OCI-LY7 (cell line): ENCODE results near the gene HLA-E. TPM values are rescaled to one million over a fixed set of nuclear protein-coding genes. Genes with fewer than 3 reads are reported as not detected.
A peak's percentile ranks its signal among the peaks of the same experiment; 100 is the strongest.

Experiments used
- BruUV-seq: library from RNA; stranded (reverse); fragments of 400-500 nt; replicated peaks from 2 replicates; lab custom pipeline; 2021; lab: Mats Ljungman, UMichigan
- CTCF ChIA-PET: fragments of 300-600 bp; sonication (Branson Sonifier 250); formaldehyde crosslinking; loops from one replicate; lab custom pipeline; 2022; ENCODE audit warnings: antibody characterized with exemption; ENCODE audit not compliant: unreplicated experiment; lab: Charles Lee
- POLR2A ChIA-PET: fragments of 300-600 bp; sonication (Branson Sonifier 250); formaldehyde crosslinking; loops from one replicate; lab custom pipeline; 2022; ENCODE audit warnings: antibody characterized with exemption; lab: Charles Lee
- DNase-seq: peaks from one replicate; pipeline ENCODE4 v3.0.0-alpha.2; 2015; ENCODE audit warnings: low spot score
- H2AFZ ChIP-seq: fragments of 200-600 bp; sonication (generic), shearing (Covaris generic); 2 replicates; pipeline ENCODE4 v1.6.1; 2014; ENCODE audit warnings: mild to moderate bottlenecking, antibody characterized with exemption, low read length, moderate library complexity
- H3K27ac ChIP-seq: fragments of 200-600 bp; sonication (generic); 2 replicates; pipeline ENCODE4 v1.5.1; 2014; ENCODE audit warnings: mixed run types, low read depth, mild to moderate bottlenecking, moderate library complexity, low read length, inconsistent platforms; ENCODE audit not compliant: poor library complexity, severe bottlenecking
- H3K36me3 ChIP-seq: fragments of 200-600 bp; sonication (generic); 2 replicates; pipeline ENCODE4 v1.6.1; 2014; ENCODE audit warnings: mild to moderate bottlenecking, antibody characterized with exemption, low read length, moderate library complexity, mixed read lengths; ENCODE audit not compliant: insufficient read depth
- H3K4me1 ChIP-seq: fragments of 200-600 bp; sonication (generic); 2 replicates; pipeline ENCODE4 v1.5.1; 2014; ENCODE audit warnings: mild to moderate bottlenecking, low read length; ENCODE audit not compliant: insufficient read depth, poor library complexity, severe bottlenecking
- H3K4me2 ChIP-seq: fragments of 200-600 bp; sonication (generic); 2 replicates; pipeline ENCODE4 v1.6.1; 2014; ENCODE audit warnings: mild to moderate bottlenecking, low read length
- H3K4me3 ChIP-seq: fragments of 200-600 bp; sonication (generic); 2 replicates; pipeline ENCODE4 v1.5.1; 2014; ENCODE audit warnings: mild to moderate bottlenecking, low read depth, low read length; ENCODE audit not compliant: poor library complexity, severe bottlenecking
- H3K79me2 ChIP-seq: fragments of 200-600 bp; sonication (generic); 2 replicates; pipeline ENCODE4 v1.6.1; 2016; ENCODE audit warnings: low read depth, mild to moderate bottlenecking, low read length, moderate library complexity, mixed read lengths; ENCODE audit not compliant: insufficient read depth
- H3K9me2 ChIP-seq: fragments of 200-600 bp; sonication (generic); 2 replicates; pipeline ENCODE4 v1.6.1; 2016; ENCODE audit warnings: mild to moderate bottlenecking, low read length, mixed read lengths; ENCODE audit not compliant: insufficient read depth
- H3K9me3 ChIP-seq: fragments of 200-600 bp; sonication (generic); 2 replicates; pipeline ENCODE4 v1.6.1; 2014; ENCODE audit warnings: mild to moderate bottlenecking, mixed run types, low read length, mixed read lengths
- H4K20me1 ChIP-seq: fragments of 200-600 bp; sonication (generic); 2 replicates; pipeline ENCODE4 v1.6.1; 2014; ENCODE audit warnings: mild to moderate bottlenecking, antibody characterized with exemption, low read length, moderate library complexity, mixed read lengths; ENCODE audit not compliant: insufficient read depth
- EZH2phosphoT487 ChIP-seq: fragments of 200-600 bp; sonication (generic); IDR thresholded peaks from 2 replicates; pipeline ENCODE4 v1.6.1; 2018; ENCODE audit warnings: low read depth, borderline replicate concordance, mild to moderate bottlenecking, mixed run types, antibody characterized with exemption, low read length, moderate library complexity, mixed read lengths
- intact Hi-C: fragments of 100-400 bp; cut with micrococcal nuclease; formaldehyde crosslinking; loops from one replicate; pipeline ENCODE4 v1.10.0; 2022; ENCODE audit not compliant: unreplicated experiment
- total RNA-seq, 2 experiments: library from RNA; depleted of rRNA in 1 of 2; stranded (reverse); fragments of >200 nt in 1 of 2; shearing (Covaris generic) in 1 of 2; gene quantifications; 2 replicates each; pipeline ENCODE4 v1.2.3, GENCODE V29; 2014 to 2022
- TF ChIP-seq, protein P1 (sequence below): fragments of 200-600 bp; sonication (generic); conservative IDR thresholded peaks from 2 replicates; pipeline ENCODE4 v1.5.1; 2014; ENCODE audit warnings: mild to moderate bottlenecking, antibody characterized with exemption, low read length, moderate library complexity, mixed read lengths

Gene HLA-E
- total RNA-seq, 2 experiments from 2014 or later: 123 to 131 TPM

DNA sequence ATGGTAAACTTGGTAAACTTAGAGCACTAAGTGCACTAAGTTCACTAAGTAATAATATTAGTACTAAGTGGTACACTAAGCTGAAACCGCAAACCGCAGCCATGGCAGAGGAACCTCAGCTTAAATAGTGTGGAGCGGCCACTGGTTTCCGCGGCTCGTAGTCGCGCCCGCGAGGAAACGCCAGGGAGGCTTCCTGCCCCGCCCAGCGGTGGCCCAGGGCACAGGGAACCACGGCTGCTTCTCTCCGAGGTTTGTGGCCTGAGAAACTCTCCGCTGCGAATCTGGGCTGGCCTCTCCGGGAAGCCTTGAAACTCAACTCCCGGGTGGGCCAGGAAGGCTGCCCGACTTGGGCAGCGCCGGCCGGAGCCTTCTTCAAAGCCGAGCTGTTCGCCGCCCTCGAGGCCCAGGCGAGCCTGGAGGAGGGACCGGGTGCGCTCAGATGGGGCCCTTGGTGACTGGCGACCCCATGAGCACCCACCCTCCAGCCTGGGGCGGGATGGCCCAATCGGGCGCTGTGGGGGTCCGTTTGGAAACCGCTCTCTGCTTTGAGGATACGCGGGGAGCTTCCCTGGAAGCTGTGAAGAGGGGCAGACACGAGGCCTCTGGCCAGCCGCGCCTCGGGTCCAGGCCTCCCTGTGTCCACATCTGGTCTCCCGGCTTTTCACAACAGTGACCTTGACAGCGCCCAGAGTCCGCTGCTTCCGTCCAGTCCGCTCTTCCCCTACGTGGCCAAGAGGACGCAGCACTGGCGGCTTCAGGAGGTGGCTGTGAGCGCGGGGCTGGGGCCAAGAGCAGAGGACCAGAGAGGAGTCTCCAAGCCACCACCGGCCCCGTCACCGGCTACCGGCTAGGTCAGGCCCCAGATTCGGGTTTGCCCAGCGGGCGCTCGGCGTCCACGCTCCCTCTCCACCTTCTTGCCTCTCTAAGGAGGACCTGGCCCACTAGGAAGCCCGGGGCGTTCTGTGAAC, 25.4 kb upstream of the HLA-E start:
- Histone ChIP-seq H3K4me2 (no peak overlapping the region), H3K79me2 (no peaks in the 10 kb centered on the region), H3K9me2 (no peaks in the 10 kb centered on the region), H3K4me3 (no peak overlapping the region), H3K27ac (no peak overlapping the region), H3K4me1 (no peaks in the 10 kb centered on the region), H2AFZ (no peak overlapping the region), H4K20me1 (no peaks in the 10 kb centered on the region), H3K36me3 (no peaks in the 10 kb centered on the region), H3K9me3 (no peaks in the 10 kb centered on the region)
- ChIA-PET POLR2A (interaction anchor here (0.6 kb wide), 1 partner anchor 307 kb away, joined by 3 read pairs; no protein-coding TSS in a partner anchor), CTCF (interaction anchor here (0.6 to 0.9 kb wide), 2 partner anchors 10 to 168 kb away, joined by 3 read pairs; no protein-coding TSS in a partner anchor)
- no peak for DNase-seq
- TF ChIP-seq EZH2phosphoT487: no peak
- TF ChIP-seq, protein P1, sequence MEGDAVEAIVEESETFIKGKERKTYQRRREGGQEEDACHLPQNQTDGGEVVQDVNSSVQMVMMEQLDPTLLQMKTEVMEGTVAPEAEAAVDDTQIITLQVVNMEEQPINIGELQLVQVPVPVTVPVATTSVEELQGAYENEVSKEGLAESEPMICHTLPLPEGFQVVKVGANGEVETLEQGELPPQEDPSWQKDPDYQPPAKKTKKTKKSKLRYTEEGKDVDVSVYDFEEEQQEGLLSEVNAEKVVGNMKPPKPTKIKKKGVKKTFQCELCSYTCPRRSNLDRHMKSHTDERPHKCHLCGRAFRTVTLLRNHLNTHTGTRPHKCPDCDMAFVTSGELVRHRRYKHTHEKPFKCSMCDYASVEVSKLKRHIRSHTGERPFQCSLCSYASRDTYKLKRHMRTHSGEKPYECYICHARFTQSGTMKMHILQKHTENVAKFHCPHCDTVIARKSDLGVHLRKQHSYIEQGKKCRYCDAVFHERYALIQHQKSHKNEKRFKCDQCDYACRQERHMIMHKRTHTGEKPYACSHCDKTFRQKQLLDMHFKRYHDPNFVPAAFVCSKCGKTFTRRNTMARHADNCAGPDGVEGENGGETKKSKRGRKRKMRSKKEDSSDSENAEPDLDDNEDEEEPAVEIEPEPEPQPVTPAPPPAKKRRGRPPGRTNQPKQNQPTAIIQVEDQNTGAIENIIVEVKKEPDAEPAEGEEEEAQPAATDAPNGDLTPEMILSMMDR: no peak
- intact Hi-C loops: no loop called here
- no TSS peak for BruUV-seq

DNA sequence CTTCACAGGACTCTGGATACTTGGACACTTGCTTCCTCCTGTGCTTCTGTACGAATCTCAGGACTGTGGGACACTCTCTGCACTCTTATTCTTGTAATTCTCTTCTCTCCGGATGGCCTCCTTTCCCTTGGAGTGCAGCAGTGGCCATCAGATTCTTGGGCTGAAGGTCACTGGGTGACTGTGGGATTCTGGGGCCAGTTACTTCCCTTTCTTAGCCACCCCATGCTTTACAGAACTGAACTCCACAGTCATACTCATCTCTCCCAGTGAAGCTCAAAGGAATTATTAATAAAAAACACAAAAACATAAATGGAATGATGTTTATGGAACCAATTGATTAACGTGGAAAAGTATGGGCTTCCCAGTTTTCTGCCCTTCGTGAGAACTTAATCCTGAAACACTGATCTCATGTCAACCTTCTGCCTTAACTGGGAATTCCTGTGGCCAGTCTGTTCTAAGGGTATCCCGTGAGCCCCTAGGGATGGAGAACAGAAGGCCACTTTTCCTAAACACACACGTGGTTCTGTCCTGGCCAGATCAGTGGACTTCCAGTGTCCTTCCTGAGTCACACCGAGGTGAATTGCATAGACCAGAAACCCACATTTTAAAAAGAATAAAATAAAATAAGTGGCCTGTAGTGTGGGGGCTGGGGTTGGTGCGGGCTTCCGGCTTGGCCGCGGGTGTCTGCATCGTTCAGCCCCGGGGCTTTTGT, 23.6 kb upstream of the HLA-E start:
- intact Hi-C loops: no loop called here
- Histone ChIP-seq H3K79me2 (no peaks in the 10 kb centered on the region), H3K4me1 (no peaks in the 10 kb centered on the region), H4K20me1 (no peaks in the 10 kb centered on the region), H3K9me2 (no peaks in the 10 kb centered on the region), H3K36me3 (no peaks in the 10 kb centered on the region), H3K4me3 (peak overlapping the region; percentile 58), H2AFZ (no peak overlapping the region), H3K9me3 (no peaks in the 10 kb centered on the region), H3K27ac (no peak overlapping the region), H3K4me2 (peak overlapping the region; percentile 77)
- no TSS peak for BruUV-seq
- ChIA-PET POLR2A (interaction anchor here (1.0 kb wide), 1 partner anchor 14 kb away, joined by 3 read pairs; no protein-coding TSS in a partner anchor), CTCF (no interaction called here)
- DNase-seq: no peak
- no peak; the same call in 1 of the 2 replicates for TF ChIP-seq EZH2phosphoT487
- TF ChIP-seq, protein P1: no peak
